ENCODE results near the gene MMP28. TPM values are rescaled to one million over a fixed set of nuclear protein-coding genes. Genes with fewer than 3 reads are reported as not detected.

The MMP28 gene
- total and polyA plus RNA-seq, 10 of the 15 experiments (the other 5 are each of a cell fraction or from before 2014, with no cell fraction given): not detected

GRCh38 chr17:35773129-35773528 is 22.3 kb downstream of the MMP28 start:
- TF ChIP-seq KDM1A (IDR thresholded peaks at IDR 0.05; ENCODE audit: borderline replicate concordance) (no peak), JUND (IDR thresholded peaks at IDR 0.05; ENCODE audit: low read depth, low read length) (no peak), CUX1 (IDR thresholded peaks at IDR 0.05; ENCODE audit: insufficient replicate concordance, low read depth, low read length) (no peak), POU2F2 (IDR thresholded peaks at IDR 0.05; ENCODE audit: borderline replicate concordance, low read depth, low read length) (no peak), CBX5 (IDR thresholded peaks at IDR 0.05; ENCODE audit: low read depth) (no peak), ATF3 (IDR thresholded peaks at IDR 0.05; ENCODE audit: borderline replicate concordance, extremely low read depth, low read depth, low read length) (no peak), MAX (IDR thresholded peaks at IDR 0.05; ENCODE audit: low read depth, low read length) (no peak), BMI1 (IDR thresholded peaks at IDR 0.05; ENCODE audit: borderline replicate concordance) (no peak), CREB1 (IDR thresholded peaks at IDR 0.05; ENCODE audit: low read depth) (no peak), RELB (IDR thresholded peaks at IDR 0.05; ENCODE audit: low read depth) (no peak), KAT2A (conservative IDR thresholded peaks at IDR 0.05; ENCODE audit: control insufficient read depth, low read depth, low read length) (no peak), IKZF1 (conservative IDR thresholded peaks at IDR 0.05) (no peak), ETV6 (conservative IDR thresholded peaks at IDR 0.05 in 1 of 2, IDR thresholded peaks at IDR 0.05 in 1 of 2; ENCODE audit: borderline replicate concordance in 1 of 2, low read depth in 1 of 2) (no peak), CTCF (IDR thresholded peaks at IDR 0.05 in 2 of 3, conservative IDR thresholded peaks at IDR 0.05 in 1 of 3; ENCODE audit: control insufficient read depth in 2 of 3, extremely low read depth in 1 of 3, insufficient read depth in 1 of 3, low read depth in 3 of 3, low read length in 3 of 3) (no peak)
- CTCF ChIA-PET: no interaction called here
- 42% methylated on average over 20 of the region's 20 CpGs for WGBS (ENCODE audit: insufficient coverage, insufficient replicate concordance, low lambda C conversion rate, missing lambda C conversion rate)
- POLR2A ChIA-PET: no interaction called here
- DNase-seq (ENCODE audit: low read depth, low spot score) (no peak), ATAC-seq (no peak), FAIRE-seq (no peak)
- no peaks in the 10 kb centered on the region for H3K79me2 ChIP-seq (ENCODE audit: control insufficient read depth, insufficient read depth, low read length)
- SMC1A ChIA-PET (ENCODE audit: uncharacterized antibody, unreplicated experiment): no interaction called here
- H3K4me3 ChIP-seq: no peak overlapping the region
- H2AFZ ChIP-seq (ENCODE audit: control insufficient read depth, low read depth, low read length): no peak overlapping the region
- no peak overlapping the region for H3K9ac ChIP-seq (ENCODE audit: control insufficient read depth, insufficient read depth, low read length)
- intact Hi-C loops (cut with micrococcal nuclease; ENCODE audit: unreplicated experiment): no loop called here
- H4K20me1 ChIP-seq (ENCODE audit: control insufficient read depth, insufficient read depth): no peaks in the 10 kb centered on the region
- no peaks in the 10 kb centered on the region for H3K4me1 ChIP-seq (ENCODE audit: control insufficient read depth, insufficient read depth, low read length)
- no peaks in the 10 kb centered on the region for H3K9me3 ChIP-seq (replicated peaks; ENCODE audit: control insufficient read depth, insufficient read depth, low read length)
- H3K36me3 ChIP-seq (ENCODE audit: control insufficient read depth in 2 of 2, insufficient read depth in 2 of 2, low read length in 1 of 2): no peaks in the 10 kb centered on the region
- H3K27ac ChIP-seq (ENCODE audit: control insufficient read depth, insufficient read depth): no peak overlapping the region
- H3K27me3 ChIP-seq (replicated peaks in 1 of 2; ENCODE audit: control insufficient read depth in 2 of 2, insufficient read depth in 2 of 2, low read length in 1 of 2): peaks cover 5 to 6% of the 10 kb centered on the region in 2 experiments
- BruUV-seq (replicated peaks): no TSS peak
- RAD21 ChIA-PET (ENCODE audit: unreplicated experiment): no interaction called here
- in situ Hi-C loops (cut with MboI): no loop called here
- no peak overlapping the region for H3K4me2 ChIP-seq (ENCODE audit: control insufficient read depth, insufficient read depth)
